ENCODE measurements around the gene AGO3. TPM values are rescaled to one million over a fixed set of nuclear protein-coding genes. Genes with fewer than 3 reads are reported as not detected.

The AGO3 gene
- total RNA-seq, 1 donor from 2014 or later: 27.0 TPM

DNA sequence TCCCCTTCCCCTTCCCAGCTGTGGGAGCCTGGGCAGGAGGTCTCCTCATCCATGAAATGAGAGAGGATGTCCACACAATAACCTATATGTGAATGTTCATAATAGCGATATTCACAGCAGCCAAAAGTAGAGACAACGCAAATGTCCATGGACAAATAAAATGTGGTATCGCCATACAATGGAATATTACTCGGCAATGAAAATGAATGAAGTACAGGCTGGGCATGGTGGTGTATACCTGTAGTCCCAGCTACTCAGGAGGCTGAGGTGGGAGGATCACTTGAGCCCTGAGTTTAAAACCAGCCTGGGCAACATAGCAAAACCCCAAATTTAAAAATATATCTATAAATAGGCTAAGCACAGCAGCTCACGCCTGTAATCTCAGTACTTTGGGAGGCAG, 170.6 kb downstream of the AGO3 start:
- Histone ChIP-seq H4K20me1 (ENCODE audit: insufficient read depth, low read length) (no peaks in the 10 kb centered on the region), H3K4me3 (ENCODE audit: insufficient read depth, low read depth, low read length) (no peak overlapping the region), H3K36me3 (ENCODE audit: insufficient read depth, low read length) (no peaks in the 10 kb centered on the region), H3K4me1 (ENCODE audit: insufficient read depth, low read length) (no peaks in the 10 kb centered on the region), H3K9me3 (ENCODE audit: insufficient read depth, low read depth, low read length) (no peaks in the 10 kb centered on the region), H3K27me3 (ENCODE audit: insufficient read depth, low read length) (no peaks in the 10 kb centered on the region), H3K79me2 (ENCODE audit: insufficient read depth, low read length) (no peaks in the 10 kb centered on the region), H3K4me2 (ENCODE audit: low read length) (no peak overlapping the region), H2AFZ (ENCODE audit: low read depth, low read length) (no peak overlapping the region), H3K9ac (ENCODE audit: low read length) (no peak overlapping the region), H3K27ac (ENCODE audit: low read depth, low read length) (no peak overlapping the region)
- FAIRE-seq (no peak), DNase-seq (ENCODE audit: low read depth) (no peak)
- TF ChIP-seq, protein P1, sequence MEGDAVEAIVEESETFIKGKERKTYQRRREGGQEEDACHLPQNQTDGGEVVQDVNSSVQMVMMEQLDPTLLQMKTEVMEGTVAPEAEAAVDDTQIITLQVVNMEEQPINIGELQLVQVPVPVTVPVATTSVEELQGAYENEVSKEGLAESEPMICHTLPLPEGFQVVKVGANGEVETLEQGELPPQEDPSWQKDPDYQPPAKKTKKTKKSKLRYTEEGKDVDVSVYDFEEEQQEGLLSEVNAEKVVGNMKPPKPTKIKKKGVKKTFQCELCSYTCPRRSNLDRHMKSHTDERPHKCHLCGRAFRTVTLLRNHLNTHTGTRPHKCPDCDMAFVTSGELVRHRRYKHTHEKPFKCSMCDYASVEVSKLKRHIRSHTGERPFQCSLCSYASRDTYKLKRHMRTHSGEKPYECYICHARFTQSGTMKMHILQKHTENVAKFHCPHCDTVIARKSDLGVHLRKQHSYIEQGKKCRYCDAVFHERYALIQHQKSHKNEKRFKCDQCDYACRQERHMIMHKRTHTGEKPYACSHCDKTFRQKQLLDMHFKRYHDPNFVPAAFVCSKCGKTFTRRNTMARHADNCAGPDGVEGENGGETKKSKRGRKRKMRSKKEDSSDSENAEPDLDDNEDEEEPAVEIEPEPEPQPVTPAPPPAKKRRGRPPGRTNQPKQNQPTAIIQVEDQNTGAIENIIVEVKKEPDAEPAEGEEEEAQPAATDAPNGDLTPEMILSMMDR (IDR thresholded peaks at IDR 0.05; ENCODE audit: insufficient read depth, low read depth, low read length): no peak
- TF ChIP-seq EZH2 (IDR thresholded peaks at IDR 0.05; ENCODE audit: insufficient read depth, low read length): no peak
- Mint-ChIP-seq H3K4me3 (ENCODE audit: unreplicated experiment) (no peak overlapping the region), H3K27ac (ENCODE audit: unreplicated experiment) (no peak overlapping the region), H3K36me3 (ENCODE audit: low read depth, unreplicated experiment) (peaks cover 1% of the 10 kb centered on the region), H3K27me3 (ENCODE audit: low read depth, unreplicated experiment) (no peaks in the 10 kb centered on the region), H3K9me3 (ENCODE audit: unreplicated experiment) (no peaks in the 10 kb centered on the region), H3K4me1 (ENCODE audit: low read depth, unreplicated experiment) (peaks cover 2% of the 10 kb centered on the region)

DNA sequence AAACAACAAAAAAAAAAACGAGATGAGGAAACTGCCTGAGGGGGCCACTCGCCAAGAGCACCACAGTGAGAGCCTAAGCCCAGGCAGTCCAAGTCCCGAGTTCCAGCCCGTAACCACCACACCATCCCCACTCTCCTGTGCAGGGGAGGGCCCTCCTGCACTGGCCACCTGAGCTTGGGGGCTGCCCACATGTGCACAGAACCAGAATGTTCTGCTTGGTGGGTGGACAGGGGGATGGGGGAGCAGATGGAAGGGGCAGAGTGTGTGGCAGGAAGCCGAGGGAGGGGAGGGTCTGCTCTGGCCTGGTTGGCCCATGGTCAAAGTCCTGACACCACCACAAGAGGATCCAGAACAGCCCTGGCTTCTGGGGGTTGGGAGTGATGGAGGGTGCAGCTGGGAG, 175.4 kb downstream of the AGO3 start:
- Histone ChIP-seq H2AFZ (ENCODE audit: low read depth, low read length) (no peak overlapping the region), H3K79me2 (ENCODE audit: insufficient read depth, low read length) (no peaks in the 10 kb centered on the region), H3K4me3 (ENCODE audit: insufficient read depth, low read depth, low read length) (no peak overlapping the region), H4K20me1 (ENCODE audit: insufficient read depth, low read length) (no peaks in the 10 kb centered on the region), H3K4me2 (ENCODE audit: low read length) (no peak overlapping the region), H3K36me3 (ENCODE audit: insufficient read depth, low read length) (no peaks in the 10 kb centered on the region), H3K27me3 (ENCODE audit: insufficient read depth, low read length) (no peaks in the 10 kb centered on the region), H3K4me1 (ENCODE audit: insufficient read depth, low read length) (peaks cover 23% of the 10 kb centered on the region), H3K9me3 (ENCODE audit: insufficient read depth, low read depth, low read length) (no peaks in the 10 kb centered on the region), H3K27ac (ENCODE audit: low read depth, low read length) (no peak overlapping the region), H3K9ac (ENCODE audit: low read length) (no peak overlapping the region)
- no peak overlapping the region for H3K4me3 Mint-ChIP-seq (ENCODE audit: unreplicated experiment)
- no peak for TF ChIP-seq EZH2 (IDR thresholded peaks at IDR 0.05; ENCODE audit: insufficient read depth, low read length)
- TF ChIP-seq, protein P1 (IDR thresholded peaks at IDR 0.05; ENCODE audit: insufficient read depth, low read depth, low read length): no peak
- H3K4me1 Mint-ChIP-seq (ENCODE audit: low read depth, unreplicated experiment): peaks cover 22% of the 10 kb centered on the region
- H3K36me3 Mint-ChIP-seq (ENCODE audit: low read depth, unreplicated experiment): no peaks in the 10 kb centered on the region
- H3K9me3 Mint-ChIP-seq (ENCODE audit: unreplicated experiment): peaks cover 1% of the 10 kb centered on the region
- peaks cover 5% of the 10 kb centered on the region for H3K27me3 Mint-ChIP-seq (ENCODE audit: low read depth, unreplicated experiment)
- no peak for FAIRE-seq
- H3K27ac Mint-ChIP-seq (ENCODE audit: unreplicated experiment): no peak overlapping the region
- no peak for DNase-seq (ENCODE audit: low read depth)

DNA sequence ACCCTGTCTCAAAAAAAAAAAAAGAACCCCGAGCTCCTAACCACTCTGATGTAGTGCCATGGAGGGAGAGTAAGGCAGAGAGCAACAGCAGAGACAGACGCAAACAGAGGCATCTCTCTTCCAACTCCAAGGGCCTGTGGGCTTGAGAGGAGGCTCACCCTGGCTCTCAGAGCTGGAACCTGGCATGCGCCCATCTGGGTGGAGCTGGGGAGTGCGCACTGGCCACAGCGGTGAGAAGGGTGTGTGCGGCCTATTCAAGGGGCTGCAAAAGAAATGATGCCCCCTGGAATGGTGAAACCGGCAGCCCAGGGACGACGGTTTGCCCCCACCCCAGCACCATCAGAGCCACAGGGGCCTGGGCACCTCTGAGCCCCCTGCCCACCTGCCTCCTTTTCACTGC, 176.5 kb downstream of the AGO3 start:
- Mint-ChIP-seq H3K4me1 (ENCODE audit: low read depth, unreplicated experiment) (peaks cover 29% of the 10 kb centered on the region), H3K4me3 (ENCODE audit: unreplicated experiment) (no peak overlapping the region), H3K27ac (ENCODE audit: unreplicated experiment) (peak overlapping the region; percentile 7), H3K27me3 (ENCODE audit: low read depth, unreplicated experiment) (peaks cover 7% of the 10 kb centered on the region), H3K36me3 (ENCODE audit: low read depth, unreplicated experiment) (peaks cover 2% of the 10 kb centered on the region), H3K9me3 (ENCODE audit: unreplicated experiment) (peaks cover 1% of the 10 kb centered on the region)
- Histone ChIP-seq H3K4me2 (ENCODE audit: low read length) (no peak overlapping the region), H3K79me2 (ENCODE audit: insufficient read depth, low read length) (no peaks in the 10 kb centered on the region), H3K4me1 (ENCODE audit: insufficient read depth, low read length) (peaks cover 23% of the 10 kb centered on the region), H3K9me3 (ENCODE audit: insufficient read depth, low read depth, low read length) (no peaks in the 10 kb centered on the region), H3K9ac (ENCODE audit: low read length) (no peak overlapping the region), H3K27ac (ENCODE audit: low read depth, low read length) (no peak overlapping the region), H2AFZ (ENCODE audit: low read depth, low read length) (no peak overlapping the region), H3K27me3 (ENCODE audit: insufficient read depth, low read length) (no peaks in the 10 kb centered on the region), H3K4me3 (ENCODE audit: insufficient read depth, low read depth, low read length) (no peak overlapping the region), H4K20me1 (ENCODE audit: insufficient read depth, low read length) (no peaks in the 10 kb centered on the region), H3K36me3 (ENCODE audit: insufficient read depth, low read length) (no peaks in the 10 kb centered on the region)
- no peak for DNase-seq (ENCODE audit: low read depth)
- TF ChIP-seq, protein P1 (IDR thresholded peaks at IDR 0.05; ENCODE audit: insufficient read depth, low read depth, low read length): no peak
- FAIRE-seq: no peak

Data from astrocyte (in vitro differentiated cells and primary cell).